HepG2 (cell line): ENCODE measurements around the gene CCL17. TPM values are rescaled to one million over a fixed set of nuclear protein-coding genes. Genes with fewer than 3 reads are reported as not detected.
A peak's percentile ranks its signal among the peaks of the same experiment; 100 is the strongest.

ENCODE experiments used
- ATRX ChIP-seq: sonication (generic); formaldehyde crosslinking; IDR thresholded peaks from 2 replicates; pipeline ENCODE4 v1.4.0; 2020; ENCODE audit warnings: missing genetic modification reagents, borderline replicate concordance
- GLI4 ChIP-seq: sonication (generic); formaldehyde crosslinking; IDR thresholded peaks from 2 replicates; pipeline ENCODE4 v1.5.1; 2020; ENCODE audit warnings: missing genetic modification reagents, mild to moderate bottlenecking, moderate library complexity, borderline replicate concordance
- HNRNPL ChIP-seq: fragments of 200-400 bp; formaldehyde crosslinking; IDR thresholded peaks from 2 replicates; pipeline ENCODE4 v1.6.1; 2017; ENCODE audit warnings: mild to moderate bottlenecking, low read depth, low read length
- HOXA9 ChIP-seq: sonication (generic); formaldehyde crosslinking; IDR thresholded peaks from 2 replicates; pipeline ENCODE4 v1.8.1; 2022; ENCODE audit warnings: missing genetic modification reagents, mild to moderate bottlenecking, moderate library complexity, borderline replicate concordance
- IKZF4 ChIP-seq: sonication (generic); formaldehyde crosslinking; IDR thresholded peaks from 2 replicates; pipeline ENCODE4 v1.5.1; 2020; ENCODE audit warnings: borderline replicate concordance, mild to moderate bottlenecking, low read depth, missing genetic modification reagents; ENCODE audit errors: not compliant biosample characterization
- KMT2B ChIP-seq: IDR thresholded peaks from 2 replicates; pipeline ENCODE4 v1.6.1; 2016; ENCODE audit warnings: missing genetic modification reagents, missing compliant biosample characterization
- TRIM24 ChIP-seq: sonication (generic); formaldehyde crosslinking; IDR thresholded peaks from 2 replicates; pipeline ENCODE4 v1.8.0; 2022; ENCODE audit warnings: mild to moderate bottlenecking, missing genetic modification reagents
- ZBTB1 ChIP-seq: sonication (generic); formaldehyde crosslinking; IDR thresholded peaks from 2 replicates; pipeline ENCODE4 v1.4.0; 2020; ENCODE audit warnings: missing genetic modification reagents, borderline replicate concordance
- ZFP37 ChIP-seq: sonication (generic); formaldehyde crosslinking; IDR thresholded peaks from 2 replicates; pipeline ENCODE4 v1.4.0; 2020; ENCODE audit warnings: missing genetic modification reagents, borderline replicate concordance
- ZNF124 ChIP-seq: sonication (generic); formaldehyde crosslinking; IDR thresholded peaks from 2 replicates; pipeline ENCODE4 v1.4.0; 2020; ENCODE audit warnings: missing genetic modification reagents
- ZNF280D ChIP-seq: sonication (generic); formaldehyde crosslinking; IDR thresholded peaks from 2 replicates; pipeline ENCODE4 v1.5.1; 2020; ENCODE audit warnings: mild to moderate bottlenecking, missing genetic modification reagents
- ZNF335 ChIP-seq: sonication (generic); formaldehyde crosslinking; IDR thresholded peaks from 2 replicates; pipeline ENCODE4 v1.4.0; 2020; ENCODE audit warnings: missing genetic modification reagents
- ZNF441 ChIP-seq: sonication (generic); formaldehyde crosslinking; IDR thresholded peaks from 2 replicates; pipeline ENCODE4 v1.7.0; 2021; ENCODE audit warnings: missing genetic modification reagents, borderline replicate concordance
- ZNF773 ChIP-seq: sonication (generic); formaldehyde crosslinking; IDR thresholded peaks from 2 replicates; pipeline ENCODE4 v1.4.0; 2020; ENCODE audit warnings: missing genetic modification reagents, borderline replicate concordance
- ZSCAN22 ChIP-seq: sonication (generic); formaldehyde crosslinking; IDR thresholded peaks from 2 replicates; pipeline ENCODE4 v1.4.0; 2020; ENCODE audit warnings: mild to moderate bottlenecking, missing genetic modification reagents
- ZSCAN31 ChIP-seq: sonication (generic); formaldehyde crosslinking; IDR thresholded peaks from 2 replicates; pipeline ENCODE4 v1.5.0; 2020; ENCODE audit warnings: low read depth, mild to moderate bottlenecking, missing genetic modification reagents
- polyA plus RNA-seq, 8 experiments: library from polyadenylated mRNA; depleted of rRNA in 3 of 8; stranded (reverse) in 7 of 8; unstranded in 1 of 8; fragments of >200 nt; fragmentation: Illumina TruSeq in 4 of 8; extraction: Trizol in 4 of 8; gene quantifications; 2 replicates each; pipeline versions ENCODE4 v1.2.1 to v1.2.3, GENCODE V29; 2011 to 2016; ENCODE audit warnings: low read depth in 4 of 8, missing spikeins in 1 of 8, mixed read lengths in 1 of 8; ENCODE audit not compliant: insufficient read depth in 1 of 8
- total RNA-seq, 5 experiments: library from RNA; depleted of rRNA; stranded (reverse); fragments of >200 nt; fragmentation: Illumina TruSeq; extraction: Trizol; gene quantifications; 2 replicates each; pipeline ENCODE4 v1.2.3, GENCODE V29; 2016; ENCODE audit warnings: low read depth in 1 of 5
- TF ChIP-seq, protein P1 (sequence below): sonication (generic); formaldehyde crosslinking; IDR thresholded peaks from 2 replicates; pipeline ENCODE4 v1.5.0; 2020; ENCODE audit warnings: missing genetic modification reagents
- TF ChIP-seq, protein P2 (sequence below): sonication (generic); formaldehyde crosslinking; IDR thresholded peaks from 2 replicates; pipeline ENCODE4 v1.4.0; 2020; ENCODE audit warnings: missing genetic modification reagents
- TF ChIP-seq, protein P3 (sequence below): sonication (generic); formaldehyde crosslinking; IDR thresholded peaks from 2 replicates; pipeline ENCODE4 v1.4.0; 2020; ENCODE audit warnings: missing genetic modification reagents, low read depth, mild to moderate bottlenecking, borderline replicate concordance

CCL17 gene
- total and polyA plus RNA-seq, 2 of the 13 experiments (the other 11 are each of a cell fraction or from before 2014, with no cell fraction given), result not detected

DNA sequence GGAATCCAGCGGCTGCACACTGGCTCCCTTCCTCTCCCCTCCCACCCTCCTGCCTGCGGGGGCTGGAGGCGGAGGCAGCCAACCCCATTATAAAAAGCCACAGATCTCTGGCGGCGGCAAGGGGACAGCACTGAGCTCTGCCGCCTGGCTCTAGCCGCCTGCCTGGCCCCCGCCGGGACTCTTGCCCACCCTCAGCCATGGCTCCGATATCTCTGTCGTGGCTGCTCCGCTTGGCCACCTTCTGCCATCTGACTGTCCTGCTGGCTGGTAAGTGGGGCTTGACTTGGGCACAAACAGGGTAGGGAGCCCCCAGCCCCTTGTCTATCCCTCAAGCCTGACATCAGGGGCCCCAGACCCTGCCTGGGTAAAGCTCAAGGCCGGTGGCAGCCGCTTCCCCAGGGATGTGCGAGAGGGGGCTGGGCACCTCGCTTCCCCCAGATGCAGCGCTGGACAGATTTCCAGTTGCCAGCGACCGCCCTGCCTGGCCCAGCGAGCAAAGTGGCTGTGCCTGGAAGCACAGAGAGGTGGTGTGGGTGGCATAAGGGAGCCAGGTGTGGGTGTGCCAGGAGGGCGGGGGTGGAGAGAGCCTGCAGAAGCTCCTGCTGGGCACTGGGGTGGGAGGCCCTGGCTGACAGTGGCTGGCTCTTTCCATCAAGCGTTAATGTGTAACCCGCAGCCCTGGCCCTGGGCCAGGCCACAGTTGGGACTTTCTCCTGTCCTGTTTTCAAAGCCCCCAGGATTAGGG lies 32.0 kb upstream of the CCL17 start, which contains the start of gene CX3CL1 (continued):
- no peak for TF ChIP-seq ZFP37 (CRISPR knock-in tag)
- 0 out of 2 replicates have a peak, but pooled peaks have one; percentile 72 for TF ChIP-seq ZNF441 (CRISPR knock-in tag)
- no peak; the same call in 1 of the 2 replicates for TF ChIP-seq ZNF280D (CRISPR knock-in tag)
- no peak for TF ChIP-seq TRIM24 (CRISPR knock-in tag)
- no peak for TF ChIP-seq ZBTB1 (CRISPR knock-in tag)
- no peak; the same call in 1 of the 2 replicates for TF ChIP-seq ZNF773 (CRISPR knock-in tag)
- peak; percentile 94; the same call in 1 of the 2 replicates for TF ChIP-seq HOXA9 (CRISPR knock-in tag)
- no peak; the same call in none of the 2 replicates for TF ChIP-seq ZNF335 (CRISPR knock-in tag)
- TF ChIP-seq, protein P1, sequence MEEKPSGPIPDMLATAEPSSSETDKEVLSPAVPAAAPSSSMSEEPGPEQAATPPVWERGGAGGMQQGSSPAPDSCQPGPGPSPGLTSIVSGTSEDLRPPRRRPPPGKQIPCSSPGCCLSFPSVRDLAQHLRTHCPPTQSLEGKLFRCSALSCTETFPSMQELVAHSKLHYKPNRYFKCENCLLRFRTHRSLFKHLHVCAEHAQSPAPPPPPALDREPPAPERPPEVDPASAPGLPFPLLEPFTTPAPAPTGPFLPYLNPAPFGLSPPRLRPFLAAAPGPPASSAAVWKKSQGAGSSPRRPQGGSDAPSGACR (CRISPR knock-in tag), result peak; percentile 92; the same call in 1 of the 2 replicates
- TF ChIP-seq ZNF124 (CRISPR knock-in tag), result peak; percentile 96
- peak; percentile 97; the same call in 1 of the 2 replicates for TF ChIP-seq ZSCAN31 (CRISPR knock-in tag)
- TF ChIP-seq GLI4 (CRISPR knock-in tag), result peak; percentile 48; the same call in 1 of the 2 replicates
- TF ChIP-seq ZSCAN22, result peak; percentile 97
- TF ChIP-seq KMT2B, result peak; percentile 46
- peak; percentile 32 for TF ChIP-seq IKZF4
- TF ChIP-seq ATRX (CRISPR knock-in tag), result no peak
- TF ChIP-seq, protein P2, sequence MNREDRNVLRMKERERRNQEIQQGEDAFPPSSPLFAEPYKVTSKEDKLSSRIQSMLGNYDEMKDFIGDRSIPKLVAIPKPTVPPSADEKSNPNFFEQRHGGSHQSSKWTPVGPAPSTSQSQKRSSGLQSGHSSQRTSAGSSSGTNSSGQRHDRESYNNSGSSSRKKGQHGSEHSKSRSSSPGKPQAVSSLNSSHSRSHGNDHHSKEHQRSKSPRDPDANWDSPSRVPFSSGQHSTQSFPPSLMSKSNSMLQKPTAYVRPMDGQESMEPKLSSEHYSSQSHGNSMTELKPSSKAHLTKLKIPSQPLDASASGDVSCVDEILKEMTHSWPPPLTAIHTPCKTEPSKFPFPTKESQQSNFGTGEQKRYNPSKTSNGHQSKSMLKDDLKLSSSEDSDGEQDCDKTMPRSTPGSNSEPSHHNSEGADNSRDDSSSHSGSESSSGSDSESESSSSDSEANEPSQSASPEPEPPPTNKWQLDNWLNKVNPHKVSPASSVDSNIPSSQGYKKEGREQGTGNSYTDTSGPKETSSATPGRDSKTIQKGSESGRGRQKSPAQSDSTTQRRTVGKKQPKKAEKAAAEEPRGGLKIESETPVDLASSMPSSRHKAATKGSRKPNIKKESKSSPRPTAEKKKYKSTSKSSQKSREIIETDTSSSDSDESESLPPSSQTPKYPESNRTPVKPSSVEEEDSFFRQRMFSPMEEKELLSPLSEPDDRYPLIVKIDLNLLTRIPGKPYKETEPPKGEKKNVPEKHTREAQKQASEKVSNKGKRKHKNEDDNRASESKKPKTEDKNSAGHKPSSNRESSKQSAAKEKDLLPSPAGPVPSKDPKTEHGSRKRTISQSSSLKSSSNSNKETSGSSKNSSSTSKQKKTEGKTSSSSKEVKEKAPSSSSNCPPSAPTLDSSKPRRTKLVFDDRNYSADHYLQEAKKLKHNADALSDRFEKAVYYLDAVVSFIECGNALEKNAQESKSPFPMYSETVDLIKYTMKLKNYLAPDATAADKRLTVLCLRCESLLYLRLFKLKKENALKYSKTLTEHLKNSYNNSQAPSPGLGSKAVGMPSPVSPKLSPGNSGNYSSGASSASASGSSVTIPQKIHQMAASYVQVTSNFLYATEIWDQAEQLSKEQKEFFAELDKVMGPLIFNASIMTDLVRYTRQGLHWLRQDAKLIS, result 0 out of 2 replicates have a peak, but pooled peaks have one; percentile 50
- peak; percentile 100 for TF ChIP-seq HNRNPL
- TF ChIP-seq, protein P3, sequence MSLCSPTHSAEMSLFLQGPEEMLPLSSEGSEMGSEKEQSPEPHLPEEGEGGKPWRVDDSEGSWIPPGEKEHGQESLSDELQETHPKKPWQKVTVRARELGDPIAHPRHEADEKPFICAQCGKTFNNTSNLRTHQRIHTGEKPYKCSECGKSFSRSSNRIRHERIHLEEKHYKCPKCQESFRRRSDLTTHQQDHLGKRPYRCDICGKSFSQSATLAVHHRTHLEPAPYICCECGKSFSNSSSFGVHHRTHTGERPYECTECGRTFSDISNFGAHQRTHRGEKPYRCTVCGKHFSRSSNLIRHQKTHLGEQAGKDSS, result peak; percentile 78
